HL-60/S4 treated with phorbol 12-myristate 13-acetate at 8.2 ng/mL for 4 days and 3 days (cell line): Measurements from ENCODE around the gene CRTC2.

Source experiments
- in situ Hi-C: fragments of 300-500 bp; cut with MboI; formaldehyde crosslinking; loops from 2 replicates; pipeline ENCODE4 v1.15.0; 2022; ENCODE audit warnings: low sequenced_read_pairs

CRTC2 gene

DNA sequence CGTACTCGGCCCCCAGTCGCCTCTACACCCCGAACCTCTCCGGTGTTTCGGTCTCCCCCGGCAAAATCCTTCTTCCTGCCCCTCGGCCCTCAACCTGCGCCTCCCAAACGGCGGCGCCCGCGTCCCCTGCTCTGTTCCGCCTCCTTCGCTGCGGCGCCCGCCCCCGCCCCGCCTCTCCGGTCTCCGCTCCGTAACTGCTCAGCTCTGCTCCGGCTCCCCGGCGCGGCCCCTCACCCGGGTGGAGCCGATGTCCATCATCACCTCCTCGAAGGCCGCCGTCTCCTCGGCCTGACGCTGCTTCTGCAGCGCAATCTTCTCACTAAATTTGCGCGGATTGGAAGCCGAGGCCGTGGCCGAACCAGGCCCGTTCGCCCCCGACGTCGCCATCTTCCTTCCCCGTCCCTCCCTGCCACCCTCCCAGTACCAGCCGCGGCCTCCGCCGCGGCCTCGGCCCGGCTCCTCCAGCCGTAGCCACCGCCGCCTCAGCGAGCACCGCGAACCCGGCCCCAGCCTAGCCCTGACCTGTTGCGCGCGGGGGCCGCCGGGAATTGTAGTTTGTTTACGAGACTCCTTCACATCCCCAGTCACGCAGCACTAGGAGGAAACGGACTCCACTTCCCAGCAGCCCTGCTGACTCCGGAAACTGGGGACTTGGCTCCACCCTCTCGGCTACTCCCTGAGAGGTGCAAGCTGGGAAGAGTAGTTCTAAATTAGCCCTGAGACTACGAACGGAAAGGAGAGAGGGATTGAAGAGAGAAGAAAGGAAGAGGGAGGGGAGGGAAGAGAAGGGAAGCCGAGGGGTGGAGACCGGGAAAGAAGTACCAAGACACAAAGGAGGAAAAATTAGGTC, at the start of gene CRTC2:
CRTC2 (minus strand) TSS at position 502 of the 850 bp plus-strand sequence; CDS start at position 387, 115 bp downstream.
- in situ Hi-C loops = no loop called here

DNA sequence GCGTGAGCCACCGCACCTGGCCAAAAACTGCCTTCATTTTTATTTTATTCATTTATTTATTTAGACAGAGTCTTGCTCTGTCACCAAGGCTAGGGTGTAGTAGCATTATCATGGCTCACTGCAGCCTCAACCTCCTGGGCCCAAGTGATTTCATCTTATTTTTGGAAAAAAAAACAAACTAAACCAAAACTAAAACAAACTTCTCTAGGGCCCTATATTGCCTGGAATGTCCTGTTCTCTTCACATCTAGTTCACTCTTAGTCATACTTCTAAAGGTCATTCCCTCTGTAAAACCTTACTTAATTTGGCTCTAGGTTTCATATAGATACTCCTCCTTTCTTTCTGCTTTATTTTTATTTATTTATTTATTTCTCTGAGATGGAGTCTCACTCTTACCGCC, 47.7 kb upstream of the CRTC2 start:
- in situ Hi-C loops = no loop called here

DNA sequence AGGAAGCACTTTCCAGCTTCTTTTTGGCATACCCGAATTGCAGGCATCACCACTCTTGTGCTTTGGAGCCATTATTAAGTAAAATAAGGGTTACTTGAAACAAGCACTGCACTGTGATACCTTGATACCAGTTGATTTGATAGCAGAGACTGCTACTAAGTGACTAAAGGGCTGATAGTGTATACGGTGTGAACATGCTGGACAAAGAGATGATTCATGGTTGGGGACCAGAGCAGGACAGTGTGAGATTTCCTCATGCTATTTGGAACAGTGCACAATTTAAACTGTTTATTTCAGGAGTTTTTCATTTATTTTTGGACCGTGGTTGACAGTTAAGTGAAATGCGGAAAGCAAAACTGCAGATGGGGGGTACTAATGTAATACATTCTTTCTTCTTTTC, 42.0 kb upstream of the CRTC2 start:
- in situ Hi-C loops = no loop called here

DNA sequence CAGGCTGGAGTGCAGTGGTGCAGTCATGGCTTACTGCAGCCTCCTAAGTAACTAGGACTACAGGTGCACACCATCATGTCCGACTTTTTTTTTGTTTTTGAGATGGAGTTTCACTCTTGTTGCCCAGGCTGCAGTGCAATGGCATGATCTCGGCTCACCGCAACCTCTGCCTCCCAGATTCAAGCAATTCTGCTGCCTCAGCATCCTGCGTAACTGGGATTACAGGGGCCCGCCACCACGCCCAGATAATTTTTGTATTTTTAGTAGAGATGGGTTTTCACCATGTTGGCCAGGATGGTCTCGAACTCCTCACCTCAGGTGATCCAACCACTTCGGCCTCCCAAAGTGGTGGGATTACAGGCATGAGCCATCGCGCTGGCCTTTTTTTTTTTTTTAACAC, 38.5 kb upstream of the CRTC2 start:
- in situ Hi-C loops = loop anchor here (25.0 kb wide), 3 partner anchors 185 to 460 kb away; partner anchors contain the start of genes ILF2, S100A3, S100A4 and S100A5

DNA sequence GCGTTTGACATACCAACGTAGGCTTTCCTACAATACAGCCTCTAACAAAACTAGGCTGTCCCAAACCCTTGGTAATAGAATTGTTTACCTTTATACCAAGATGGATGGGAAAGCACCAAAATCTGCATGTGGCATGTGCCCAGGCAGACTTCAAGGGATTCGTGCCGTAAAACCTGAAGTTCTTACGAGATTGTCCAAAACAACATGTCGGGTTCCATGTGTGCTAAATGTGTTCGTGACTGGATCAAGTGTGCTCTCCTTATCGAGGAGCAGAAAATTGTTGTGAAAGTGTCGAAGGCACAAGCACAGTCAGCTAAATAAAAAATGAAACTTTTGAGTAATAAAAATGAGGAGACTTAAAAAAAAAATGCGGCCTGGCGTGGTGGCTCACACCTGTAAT, 37.2 kb upstream of the CRTC2 start:
- in situ Hi-C loops = loop anchor here (25.0 kb wide), 3 partner anchors 183 to 458 kb away; partner anchors contain the start of genes ILF2, S100A3, S100A4 and S100A5

- in situ Hi-C loops = loop anchor here (25.0 kb wide), 3 partner anchors 183 to 458 kb away; partner anchors contain the start of genes ILF2, S100A3, S100A4 and S100A5
Observed at GRCh38 chr1:153995202-153995601, 36.8 kb upstream of the CRTC2 start.

GRCh38 chr1:153991806-153992205, 33.4 kb upstream of the CRTC2 start:
- in situ Hi-C loops = loop anchor here (25.0 kb wide), 3 partner anchors 180 to 455 kb away; partner anchors contain the start of genes ILF2, S100A3, S100A4 and S100A5

DNA sequence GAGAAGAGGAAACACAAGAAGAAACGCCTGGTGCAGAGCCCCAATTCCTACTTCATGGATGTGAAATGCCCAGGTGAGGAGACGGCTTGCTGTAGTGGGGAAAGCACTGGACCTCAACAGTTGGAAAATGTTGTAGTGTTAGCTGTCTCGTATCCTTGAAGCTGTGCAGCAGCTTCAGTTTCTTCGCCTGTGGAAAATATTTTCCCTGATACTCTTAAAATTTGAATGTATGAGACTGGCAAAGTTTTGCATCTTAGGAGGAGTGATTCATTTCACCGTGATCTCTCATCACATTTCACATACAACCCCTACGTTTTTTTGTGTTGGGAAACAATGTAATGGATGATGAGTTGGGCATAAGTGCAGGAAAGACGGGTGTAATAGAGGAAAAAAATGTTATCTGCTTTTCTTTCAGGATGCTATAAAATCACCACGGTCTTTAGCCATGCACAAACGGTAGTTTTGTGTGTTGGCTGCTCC, 32.8 kb upstream of the CRTC2 start:
- in situ Hi-C loops = loop anchor here (25.0 kb wide), 3 partner anchors 179 to 454 kb away; partner anchors contain the start of genes ILF2, S100A3, S100A4 and S100A5

GRCh38 chr1:153990468-153991150, 32.2 kb upstream of the CRTC2 start, which contains the start of gene RPS27:
TSS of gene RPS27 (plus strand) at chr1:153990762. CDS start at chr1:153990797, 35 bp downstream.
- in situ Hi-C loops = loop anchor here (25.0 kb wide), 3 partner anchors 178 to 453 kb away; partner anchors contain the start of genes ILF2, S100A3, S100A4 and S100A5

- in situ Hi-C loops = loop anchor here (25.0 kb wide), 3 partner anchors 175 to 450 kb away; partner anchors contain the start of genes ILF2, S100A3, S100A4 and S100A5
Observed at GRCh38 chr1:153987621-153988020, 29.2 kb upstream of the CRTC2 start.

GRCh38 chr1:153985941-153986761, 27.7 kb upstream of the CRTC2 start, which contains the start of gene RAB13:
TSS of gene RAB13 (minus strand) at chr1:153986339. CDS start at chr1:153986236, 103 bp downstream.
- in situ Hi-C loops = loop anchor here (25.0 kb wide), 3 partner anchors 174 to 449 kb away; partner anchors contain the start of genes ILF2, S100A3, S100A4 and S100A5

GRCh38 chr1:153985341-153985912, 27.0 kb upstream of the CRTC2 start:
- in situ Hi-C loops = loop anchor here (25.0 kb wide), 3 partner anchors 173 to 448 kb away; partner anchors contain the start of genes ILF2, S100A3, S100A4 and S100A5

DNA sequence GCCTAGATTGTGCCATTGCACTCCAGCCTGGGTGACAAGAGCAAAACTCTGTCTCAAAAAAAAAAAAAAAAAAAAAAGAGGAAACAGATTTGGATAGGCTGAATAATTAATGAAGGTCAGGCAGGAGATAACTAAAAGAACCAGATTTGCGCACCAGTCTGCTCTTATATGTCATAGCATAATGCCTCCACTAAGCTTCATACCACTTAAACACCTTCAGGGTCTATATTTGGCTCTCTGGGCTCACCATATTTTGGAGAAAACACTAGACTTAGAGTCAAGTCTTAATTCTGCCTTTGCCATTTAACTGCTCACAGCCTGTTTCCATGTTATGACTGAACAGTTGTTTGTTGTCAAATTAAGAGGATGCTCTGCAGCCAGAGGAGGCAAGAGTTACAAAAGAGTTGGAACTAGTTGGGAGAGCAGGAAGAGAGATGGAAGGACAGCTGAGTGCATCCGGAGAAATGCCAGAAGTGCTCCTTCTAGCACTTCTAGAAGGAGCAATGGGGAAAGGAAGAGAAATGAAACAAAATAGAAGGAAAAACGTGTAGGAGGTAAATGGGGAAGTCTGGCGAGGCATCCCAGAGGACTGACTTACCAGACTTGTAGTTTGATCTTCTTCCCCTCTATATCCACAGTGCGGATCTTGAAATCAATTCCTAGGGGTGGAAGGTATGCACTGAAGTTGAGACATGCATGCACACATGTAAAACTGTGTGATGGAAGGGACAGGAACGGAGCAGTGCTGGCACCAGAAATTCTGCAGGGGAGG, 25.9 kb upstream of the CRTC2 start:
- in situ Hi-C loops = loop anchor here (25.0 kb wide), 3 partner anchors 172 to 447 kb away; partner anchors contain the start of genes ILF2, S100A3, S100A4 and S100A5

GRCh38 chr1:153981735-153982134, 23.3 kb upstream of the CRTC2 start:
- in situ Hi-C loops = loop anchor here (25.0 kb wide), 3 partner anchors 169 to 444 kb away; partner anchors contain the start of genes ILF2, S100A3, S100A4 and S100A5

DNA sequence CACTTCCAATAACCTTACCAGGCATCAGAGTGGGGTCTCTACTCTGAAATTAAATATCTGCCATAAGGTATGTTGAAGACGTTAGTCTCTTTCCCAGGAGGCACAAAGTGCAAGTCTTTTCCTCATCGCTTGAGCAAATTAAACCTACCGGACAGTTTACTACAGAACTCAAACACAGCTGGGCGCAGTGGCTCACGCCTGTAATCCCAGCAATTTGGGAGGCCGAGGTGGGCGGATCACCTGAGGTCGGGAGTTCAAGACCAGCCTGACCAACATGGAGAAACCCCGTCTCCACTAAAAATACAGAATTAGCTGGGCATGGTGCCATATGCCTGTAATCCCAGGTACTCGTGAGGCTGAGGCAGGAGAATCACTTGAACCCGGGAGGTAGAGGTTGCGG, 20.7 kb upstream of the CRTC2 start:
- in situ Hi-C loops = loop anchor here (25.0 kb wide), 3 partner anchors 167 to 442 kb away; partner anchors contain the start of genes ILF2, S100A3, S100A4 and S100A5

DNA sequence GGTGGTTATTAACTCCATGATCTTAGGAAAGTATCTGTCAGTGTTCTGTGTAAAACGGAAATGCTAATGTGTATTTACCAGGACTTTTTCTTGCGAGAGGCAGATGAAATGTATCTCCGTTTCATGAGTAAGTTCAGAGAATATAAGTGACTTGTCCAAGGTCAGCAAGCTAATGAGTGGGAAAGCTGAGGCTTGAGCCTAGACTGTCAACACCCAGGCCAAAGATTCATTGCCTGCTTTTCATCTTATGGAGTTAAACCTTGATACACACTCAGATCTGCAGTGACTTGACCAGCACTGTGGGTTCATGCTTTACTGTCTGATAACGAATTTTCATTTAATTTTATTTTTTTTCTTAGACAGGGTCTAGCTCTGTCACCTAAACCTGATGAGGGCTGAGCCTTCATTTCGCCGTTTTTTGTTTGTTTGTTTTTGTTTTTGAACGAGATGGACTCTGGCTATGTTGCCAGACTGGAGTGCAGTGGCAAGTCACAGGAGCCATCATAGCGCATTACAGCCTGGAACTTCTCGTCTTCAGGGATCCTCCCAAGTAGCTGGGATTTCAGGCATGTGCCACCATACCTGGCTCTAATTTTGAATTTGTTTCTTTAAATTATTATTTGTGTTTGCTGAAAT, 20.0 kb upstream of the CRTC2 start:
- in situ Hi-C loops = loop anchor here (25.0 kb wide), 3 partner anchors 166 to 441 kb away; partner anchors contain the start of genes ILF2, S100A3, S100A4 and S100A5
